ENCODE measurements around the gene KLHL17.
A peak's percentile ranks its signal among the peaks of the same experiment; 100 is the strongest.
"Not testable (repeated sequence)": the region's sequence is repeated elsewhere in the genome, so short reads cannot be mapped to it uniquely, and the experiment has no call there.

KLHL17 gene

GRCh38 chr1:970242-970972 is 10.0 kb downstream of the KLHL17 start:
- DNase-seq (ENCODE audit: low spot score) = no peak

DNA sequence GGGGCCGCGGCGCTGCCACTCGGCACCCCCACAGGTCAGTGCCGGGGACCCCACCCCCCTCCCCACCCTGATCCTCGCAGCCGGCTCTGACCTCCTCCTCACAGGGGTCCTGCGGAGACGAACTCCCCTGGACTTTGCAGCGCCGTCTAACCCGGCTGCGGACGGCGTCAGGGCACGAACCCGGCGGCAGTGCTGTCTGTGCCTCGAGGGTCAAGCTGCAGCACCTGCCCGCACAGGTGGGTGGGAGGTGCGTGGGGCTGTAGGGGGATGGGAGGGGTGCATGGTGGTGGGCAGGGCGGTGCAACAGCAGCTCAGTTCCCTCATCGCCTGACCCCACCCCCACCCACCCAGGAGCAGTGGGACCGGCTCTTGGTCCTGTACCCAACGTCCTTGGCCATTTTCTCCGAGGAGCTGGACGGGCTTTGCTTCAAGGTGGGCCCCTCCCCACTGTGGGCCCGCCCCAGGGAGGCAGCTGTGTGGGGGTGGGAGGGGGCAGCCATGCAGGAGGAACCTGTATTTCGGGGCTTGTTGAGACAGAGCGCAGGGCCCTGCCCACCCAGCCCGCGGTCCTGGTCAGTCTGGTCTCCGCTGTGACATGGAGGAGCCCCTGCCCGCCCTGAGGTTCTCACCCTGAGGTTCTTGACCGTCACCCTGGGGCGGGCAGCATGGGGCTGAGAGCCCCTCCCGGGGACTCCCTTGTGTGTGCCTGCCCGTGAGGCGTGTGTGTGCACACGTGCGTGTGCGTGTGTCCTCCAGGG is 10.8 kb downstream of the KLHL17 start:
- DNase-seq (ENCODE audit: low spot score) = no peak

DNA sequence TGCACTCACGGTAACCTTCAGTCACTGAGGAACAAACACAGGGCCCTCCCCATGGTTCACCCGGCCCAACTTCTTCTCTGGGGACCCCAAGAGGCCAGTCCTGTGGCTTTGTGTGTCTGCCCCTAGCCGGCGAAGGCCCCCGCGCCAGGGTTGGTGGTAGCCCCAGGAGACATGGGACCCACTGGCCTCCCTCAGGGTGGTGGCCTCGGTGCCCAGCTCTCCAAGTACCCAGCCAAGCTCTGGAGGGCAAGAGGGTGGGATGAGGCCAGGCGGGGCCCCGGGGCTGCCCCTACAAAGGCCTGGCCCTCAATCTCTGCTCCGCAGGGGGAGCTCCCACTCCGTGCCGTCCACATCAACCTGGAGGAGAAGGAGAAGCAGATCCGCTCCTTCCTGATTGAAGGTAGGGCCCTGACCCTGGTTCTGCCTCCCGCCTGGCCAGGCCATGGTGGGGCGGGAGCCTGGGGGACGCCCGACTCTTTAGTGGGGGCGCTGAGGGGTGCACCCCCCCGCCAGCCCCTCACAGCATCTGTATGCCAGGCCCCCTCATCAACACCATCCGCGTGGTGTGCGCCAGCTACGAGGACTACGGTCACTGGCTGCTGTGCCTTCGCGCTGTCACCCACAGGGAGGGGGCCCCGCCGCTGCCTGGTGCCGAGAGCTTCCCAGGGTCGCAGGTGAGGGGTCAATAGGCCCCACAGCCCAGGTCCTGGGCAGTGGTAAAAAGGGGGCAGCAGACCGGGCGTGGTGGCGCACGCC is 11.5 kb downstream of the KLHL17 start:
- DNase-seq (ENCODE audit: low spot score) = no peak

DNA sequence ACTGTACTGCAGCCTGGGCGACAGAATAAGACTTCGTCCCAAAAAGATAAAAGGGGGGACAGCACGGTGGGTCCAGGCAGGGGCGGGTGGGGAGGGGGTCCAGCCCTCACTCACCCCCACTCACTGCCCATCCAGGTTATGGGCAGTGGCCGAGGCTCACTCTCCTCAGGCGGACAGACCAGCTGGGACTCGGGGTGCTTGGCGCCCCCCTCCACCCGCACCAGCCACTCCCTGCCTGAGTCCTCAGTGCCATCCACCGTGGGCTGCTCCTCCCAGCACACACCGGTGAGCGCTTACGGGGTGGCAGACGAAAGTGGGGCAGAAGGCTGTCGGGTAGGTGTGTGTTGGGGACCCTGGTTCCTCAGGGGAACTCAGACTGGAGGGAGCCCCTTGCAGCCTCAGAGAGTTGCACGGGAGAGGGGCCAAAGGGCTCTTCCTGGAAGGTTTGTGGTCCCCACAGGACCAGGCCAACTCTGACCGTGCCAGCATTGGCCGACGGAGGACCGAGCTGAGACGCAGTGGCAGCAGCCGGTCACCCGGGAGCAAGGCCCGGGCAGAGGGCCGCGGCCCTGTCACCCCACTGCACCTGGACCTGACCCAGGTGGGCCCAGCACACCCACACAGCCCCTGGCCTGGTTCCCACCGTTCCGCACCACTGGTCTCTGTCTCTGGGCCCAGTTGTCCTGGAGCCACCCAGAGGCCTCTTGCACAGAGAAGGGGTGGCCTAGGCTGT is 12.5 kb downstream of the KLHL17 start:
- no peak for DNase-seq (ENCODE audit: low spot score)

DNA sequence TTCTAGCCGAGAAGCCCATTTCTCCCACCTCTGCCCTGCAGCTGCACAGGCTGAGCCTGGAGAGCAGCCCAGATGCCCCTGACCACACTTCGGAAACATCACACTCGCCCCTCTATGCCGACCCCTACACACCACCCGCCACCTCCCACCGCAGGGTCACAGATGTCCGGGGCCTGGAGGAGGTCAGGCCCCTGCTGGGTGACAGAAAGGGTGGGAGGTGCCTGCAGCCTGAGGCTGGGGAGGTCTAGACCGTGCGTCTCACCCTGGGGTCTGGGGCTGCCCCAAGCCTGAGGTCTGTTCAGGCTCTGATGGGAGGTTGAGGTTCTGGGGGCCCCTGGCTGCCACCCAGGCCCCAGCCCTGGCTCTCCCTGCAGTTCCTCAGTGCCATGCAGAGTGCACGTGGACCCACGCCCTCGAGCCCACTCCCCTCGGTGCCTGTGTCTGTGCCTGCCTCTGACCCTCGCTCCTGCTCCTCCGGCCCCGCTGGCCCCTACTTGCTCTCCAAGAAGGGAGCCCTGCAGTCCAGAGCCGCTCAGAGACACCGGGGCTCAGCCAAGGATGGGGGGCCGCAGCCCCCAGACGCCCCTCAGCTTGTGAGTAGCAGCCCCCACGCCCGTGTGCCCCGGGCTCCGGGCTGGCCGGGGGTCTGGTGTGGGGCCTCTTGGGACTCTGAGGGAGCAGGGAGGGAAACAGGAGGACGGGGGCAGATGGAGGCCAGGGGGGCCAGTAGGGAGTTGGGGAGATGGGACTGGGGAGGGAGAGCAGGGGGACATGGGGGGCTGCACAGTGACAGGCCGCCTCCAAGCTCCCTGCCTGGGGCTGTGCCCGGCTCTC is 13.3 kb downstream of the KLHL17 start:
- DNase-seq (ENCODE audit: low spot score) = no peak

DNA sequence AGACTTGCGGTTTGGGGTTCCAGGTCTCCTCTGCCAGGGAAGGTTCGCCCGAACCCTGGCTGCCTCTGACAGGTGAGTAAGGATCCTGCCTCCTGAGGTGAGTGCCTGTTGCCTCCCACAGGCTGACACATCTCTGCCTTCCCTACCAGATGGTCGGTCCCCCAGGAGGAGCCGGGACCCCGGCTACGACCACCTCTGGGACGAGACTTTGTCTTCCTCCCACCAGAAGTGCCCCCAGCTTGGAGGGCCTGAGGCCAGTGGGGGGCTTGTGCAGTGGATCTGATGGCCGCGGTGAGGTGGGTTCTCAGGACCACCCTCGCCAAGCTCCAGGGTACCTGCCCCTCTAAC is 13.9 kb downstream of the KLHL17 start:
- DNase-seq (ENCODE audit: low spot score) = no peak

GRCh38 chr1:974687-975328 is 14.4 kb downstream of the KLHL17 start:
- no peak for DNase-seq (ENCODE audit: low spot score)

DNA sequence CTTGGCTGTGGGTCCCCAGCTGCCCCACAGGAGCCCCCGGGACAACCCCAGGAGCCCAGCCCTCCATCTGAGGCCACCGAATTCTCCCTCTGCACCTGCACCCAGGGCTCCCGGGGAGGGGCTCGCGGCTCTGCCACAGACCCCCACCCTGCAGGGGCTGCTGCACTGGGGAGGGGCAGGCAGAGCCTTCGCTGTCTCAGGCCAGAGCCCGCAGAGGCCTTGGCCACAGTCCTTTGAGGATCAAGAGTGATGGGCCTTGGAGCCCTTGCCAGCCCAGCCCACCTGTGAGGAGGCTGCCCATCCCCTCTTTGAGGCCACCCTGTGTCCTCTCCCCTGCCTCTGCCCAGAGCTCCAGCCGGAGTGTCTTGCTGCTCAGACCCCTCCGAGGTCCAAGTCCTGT is 15.0 kb downstream of the KLHL17 start:
- no peak for DNase-seq (ENCODE audit: low spot score)

GRCh38 chr1:975896-976683 is 15.7 kb downstream of the KLHL17 start:
- DNase-seq (ENCODE audit: low spot score) = peak; percentile 79

- DNase-seq (ENCODE audit: low spot score) = not testable (repeated sequence)
Observed at GRCh38 chr1:976791-977190, 16.4 kb downstream of the KLHL17 start.

GRCh38 chr1:978069-978834 is 17.9 kb downstream of the KLHL17 start:
- DNase-seq (ENCODE audit: low spot score) = no peak

DNA sequence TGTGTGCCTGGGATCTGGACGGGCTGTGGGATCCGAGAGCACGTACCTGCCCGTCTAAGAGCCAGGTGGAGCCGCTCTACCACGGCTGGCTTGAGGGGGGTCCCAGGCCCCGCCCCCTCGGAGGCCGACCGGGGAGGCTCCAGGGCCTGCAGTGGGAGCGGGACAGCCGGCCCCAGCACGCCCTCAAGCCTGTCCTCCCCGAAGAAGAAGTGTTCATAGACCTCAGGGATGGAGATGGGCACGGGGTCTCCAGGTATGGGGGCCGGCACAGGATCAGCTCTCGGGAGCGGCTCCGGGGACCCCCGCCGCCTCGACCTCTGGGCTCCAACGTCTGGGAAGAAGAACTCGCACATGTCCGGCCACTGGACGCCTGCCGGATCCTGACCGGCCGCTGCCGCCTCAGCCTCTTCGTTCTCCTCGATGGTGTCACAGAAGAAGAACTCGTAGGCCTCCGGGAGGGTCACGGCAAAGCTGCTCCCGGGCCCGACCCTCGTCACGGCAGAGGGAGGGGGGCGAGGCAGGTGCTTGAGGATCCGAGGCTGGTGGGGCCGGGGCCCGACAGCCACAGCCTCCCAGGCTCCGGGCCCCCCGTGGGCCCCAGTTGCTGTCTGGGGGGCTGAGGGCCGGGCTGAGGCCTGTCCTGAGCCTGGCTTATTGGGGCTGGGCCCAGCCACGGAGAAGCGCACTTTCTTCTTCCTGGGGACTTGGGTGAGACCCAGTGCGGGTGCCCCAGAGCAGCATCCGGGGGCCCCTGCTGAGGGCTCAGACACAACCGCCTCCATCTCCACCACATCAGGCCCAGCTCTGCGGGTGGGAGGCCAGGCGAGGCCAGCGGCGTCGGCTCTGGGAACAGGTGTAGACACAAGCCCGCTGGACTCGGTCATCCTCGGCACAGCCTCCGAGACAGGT is 18.7 kb downstream of the KLHL17 start:
- DNase-seq (ENCODE audit: low spot score) = no peak

GRCh38 chr1:979744-980072 is 19.3 kb downstream of the KLHL17 start:
- DNase-seq (ENCODE audit: low spot score) = no peak

- DNase-seq (ENCODE audit: low spot score) = no peak
Observed at GRCh38 chr1:980137-980571, 19.8 kb downstream of the KLHL17 start.

DNA sequence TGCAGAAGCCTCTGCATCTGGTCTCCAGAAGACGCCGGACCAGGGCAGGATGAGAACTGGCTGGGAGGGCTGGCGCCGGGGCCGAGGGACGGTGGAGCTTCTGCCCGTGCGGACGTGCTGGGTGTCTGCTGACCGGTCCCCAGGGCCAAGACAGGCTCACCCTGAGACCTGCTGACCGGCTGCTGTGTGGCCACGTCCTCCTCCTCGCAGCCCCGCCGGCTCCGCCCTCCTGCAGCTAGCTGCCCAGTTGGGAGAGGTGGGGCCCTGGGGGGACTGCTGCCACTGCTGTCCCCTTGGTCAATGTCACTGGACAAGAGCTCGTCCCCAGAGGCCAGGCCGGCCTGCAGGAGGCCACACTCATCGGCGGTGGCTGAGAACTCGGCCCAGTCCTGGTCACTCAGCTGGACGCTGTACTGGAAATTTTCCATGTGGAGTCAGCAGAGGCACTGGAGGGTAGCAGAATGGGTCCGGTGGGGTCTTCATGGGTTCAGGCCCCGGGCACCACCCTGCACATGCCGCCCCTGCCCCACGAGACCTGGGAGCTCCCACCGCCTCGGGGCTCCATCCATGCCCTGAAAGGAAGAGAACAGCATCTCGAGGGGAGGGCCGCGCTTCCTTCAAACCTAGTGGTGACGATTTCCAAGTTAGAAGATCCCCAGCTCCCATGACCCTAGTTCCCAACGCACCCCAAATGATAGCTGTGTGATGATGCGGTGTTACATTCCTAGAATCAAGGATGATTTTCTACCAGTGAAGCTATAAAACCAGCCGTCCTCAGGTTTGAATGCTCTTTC is 20.4 kb downstream of the KLHL17 start:
- DNase-seq (ENCODE audit: low spot score) = no peak

DNA sequence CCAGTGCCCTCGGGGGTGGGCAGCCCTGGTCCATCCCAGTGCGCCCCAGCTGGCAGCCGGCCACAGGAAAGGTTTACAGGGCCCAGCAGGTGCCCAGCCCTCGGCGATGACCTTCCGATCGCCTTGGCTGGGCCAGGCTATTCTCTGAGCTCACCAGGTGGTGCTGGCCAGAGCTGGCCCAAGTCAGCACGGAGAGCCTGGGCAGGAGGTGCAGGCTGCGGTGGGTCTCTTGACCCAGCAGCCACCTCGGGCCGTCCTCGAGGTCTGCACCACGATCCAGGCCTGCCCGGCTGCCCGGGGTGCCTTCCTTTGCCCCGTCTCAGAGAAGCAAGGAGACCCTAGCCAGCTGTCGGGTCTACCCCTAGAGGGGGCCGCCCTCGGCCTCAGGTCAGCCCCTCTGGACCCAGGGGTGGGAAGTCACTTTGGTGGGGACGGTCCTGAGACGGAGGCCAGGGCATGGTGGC is 21.1 kb downstream of the KLHL17 start:
- DNase-seq (ENCODE audit: low spot score) = no peak

DNA sequence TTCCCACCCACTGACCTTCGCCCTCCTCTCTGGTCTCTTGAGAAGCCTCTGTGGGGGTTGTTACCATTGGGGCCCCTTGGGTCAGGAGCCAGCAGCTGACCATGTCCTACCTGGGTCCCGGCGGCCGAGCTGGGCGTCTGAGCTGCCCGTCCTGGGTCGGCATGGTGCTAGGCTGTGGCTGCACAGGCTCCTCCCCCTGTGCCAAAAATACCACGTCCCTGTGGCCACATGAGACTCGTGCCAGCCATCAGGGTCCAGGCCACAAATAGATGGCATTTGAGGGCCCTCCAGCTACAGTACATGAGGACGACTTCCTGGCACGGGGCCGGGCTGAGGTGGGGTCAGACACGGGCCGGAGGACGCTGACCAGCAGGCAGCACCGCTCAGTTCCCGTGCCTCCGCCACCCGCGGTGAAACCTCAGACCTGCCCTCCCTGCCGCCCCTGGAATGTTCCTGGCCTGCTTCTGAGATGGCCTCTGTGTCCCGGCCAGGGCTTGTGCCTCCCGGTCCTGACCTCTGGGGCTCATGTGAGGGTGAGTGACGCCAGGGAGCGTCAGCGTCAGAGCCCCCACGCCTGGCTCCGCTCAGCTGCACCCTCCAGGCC is 21.7 kb downstream of the KLHL17 start, which contains the start of gene PERM1:
PERM1 (minus strand) TSS at position 139 of the 604 bp plus-strand sequence. CDS start 1,064 bp downstream, outside the sequence.
- DNase-seq (ENCODE audit: low spot score) = no peak
